Measurements from ENCODE around the gene DOK3.
A peak's percentile ranks its signal among the peaks of the same experiment; 100 is the strongest.

The DOK3 gene

DNA sequence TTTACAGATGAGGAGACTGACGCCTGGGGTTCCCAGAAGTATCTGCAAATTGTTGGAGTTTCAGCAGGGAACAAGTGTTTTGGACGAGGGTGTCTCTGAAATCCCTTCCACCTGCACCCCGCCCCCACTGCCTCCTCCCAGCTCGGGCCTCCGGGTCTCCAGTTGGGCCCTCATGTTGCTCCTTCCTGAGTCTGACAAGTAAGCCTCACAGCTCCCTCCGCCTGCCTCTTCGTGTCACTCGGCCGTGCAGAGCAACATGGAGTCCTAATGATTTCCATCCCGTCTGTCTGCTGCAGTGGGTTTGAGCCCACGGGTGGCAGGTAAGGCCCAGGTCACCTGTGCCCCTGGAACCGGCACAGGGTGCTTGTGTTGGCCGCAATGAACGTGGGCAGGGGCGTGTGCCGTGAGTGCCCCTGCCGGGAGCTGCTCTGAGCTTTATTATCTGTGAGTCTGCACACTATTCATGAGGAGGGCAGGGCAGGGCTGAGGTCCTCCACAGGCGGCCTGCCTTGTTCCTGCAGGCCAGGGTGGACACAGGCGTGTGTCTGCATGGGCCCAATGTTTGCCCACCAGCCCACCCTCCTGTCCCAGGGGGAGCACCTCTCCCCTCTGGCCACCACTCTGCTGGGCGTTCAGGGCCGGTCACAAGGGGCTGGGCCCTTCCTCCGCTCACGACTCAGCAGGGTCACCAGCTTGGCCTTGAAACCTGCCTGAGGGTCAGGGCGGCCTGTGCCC is 6.1 kb downstream of the DOK3 start:
- H3K4me3 ChIP-seq (ENCODE audit: low read length), result no peak overlapping the region
- TF ChIP-seq, protein P1, sequence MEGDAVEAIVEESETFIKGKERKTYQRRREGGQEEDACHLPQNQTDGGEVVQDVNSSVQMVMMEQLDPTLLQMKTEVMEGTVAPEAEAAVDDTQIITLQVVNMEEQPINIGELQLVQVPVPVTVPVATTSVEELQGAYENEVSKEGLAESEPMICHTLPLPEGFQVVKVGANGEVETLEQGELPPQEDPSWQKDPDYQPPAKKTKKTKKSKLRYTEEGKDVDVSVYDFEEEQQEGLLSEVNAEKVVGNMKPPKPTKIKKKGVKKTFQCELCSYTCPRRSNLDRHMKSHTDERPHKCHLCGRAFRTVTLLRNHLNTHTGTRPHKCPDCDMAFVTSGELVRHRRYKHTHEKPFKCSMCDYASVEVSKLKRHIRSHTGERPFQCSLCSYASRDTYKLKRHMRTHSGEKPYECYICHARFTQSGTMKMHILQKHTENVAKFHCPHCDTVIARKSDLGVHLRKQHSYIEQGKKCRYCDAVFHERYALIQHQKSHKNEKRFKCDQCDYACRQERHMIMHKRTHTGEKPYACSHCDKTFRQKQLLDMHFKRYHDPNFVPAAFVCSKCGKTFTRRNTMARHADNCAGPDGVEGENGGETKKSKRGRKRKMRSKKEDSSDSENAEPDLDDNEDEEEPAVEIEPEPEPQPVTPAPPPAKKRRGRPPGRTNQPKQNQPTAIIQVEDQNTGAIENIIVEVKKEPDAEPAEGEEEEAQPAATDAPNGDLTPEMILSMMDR (conservative IDR thresholded peaks at IDR 0.05; ENCODE audit: low read length), result no peak
- DNase-seq (ENCODE audit: low read depth), result no peak

DNA sequence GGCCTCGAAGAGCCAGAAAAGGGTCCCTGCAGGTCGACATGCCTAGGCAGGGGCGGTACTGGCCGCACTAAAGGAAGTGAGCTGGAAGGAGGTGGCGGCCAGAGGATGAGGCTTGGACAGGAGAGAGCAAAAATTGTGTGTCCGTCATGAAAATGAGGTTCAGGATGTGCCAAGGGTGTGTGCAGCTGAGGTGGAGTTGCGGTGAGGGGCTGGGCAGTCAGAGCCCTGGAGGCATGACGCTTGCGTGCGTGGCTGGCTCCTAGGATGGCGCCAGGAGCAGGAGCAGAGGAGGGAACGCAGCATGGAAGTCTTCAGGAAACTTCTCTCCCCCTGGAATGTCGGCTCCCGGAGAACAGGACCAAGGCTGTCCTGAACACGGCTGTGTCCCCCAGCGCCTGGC is 6.7 kb downstream of the DOK3 start:
- TF ChIP-seq, protein P1 (conservative IDR thresholded peaks at IDR 0.05; ENCODE audit: low read length), result no peak
- DNase-seq (ENCODE audit: low read depth), result no peak
- H3K4me3 ChIP-seq (ENCODE audit: low read length), result no peak overlapping the region

DNA sequence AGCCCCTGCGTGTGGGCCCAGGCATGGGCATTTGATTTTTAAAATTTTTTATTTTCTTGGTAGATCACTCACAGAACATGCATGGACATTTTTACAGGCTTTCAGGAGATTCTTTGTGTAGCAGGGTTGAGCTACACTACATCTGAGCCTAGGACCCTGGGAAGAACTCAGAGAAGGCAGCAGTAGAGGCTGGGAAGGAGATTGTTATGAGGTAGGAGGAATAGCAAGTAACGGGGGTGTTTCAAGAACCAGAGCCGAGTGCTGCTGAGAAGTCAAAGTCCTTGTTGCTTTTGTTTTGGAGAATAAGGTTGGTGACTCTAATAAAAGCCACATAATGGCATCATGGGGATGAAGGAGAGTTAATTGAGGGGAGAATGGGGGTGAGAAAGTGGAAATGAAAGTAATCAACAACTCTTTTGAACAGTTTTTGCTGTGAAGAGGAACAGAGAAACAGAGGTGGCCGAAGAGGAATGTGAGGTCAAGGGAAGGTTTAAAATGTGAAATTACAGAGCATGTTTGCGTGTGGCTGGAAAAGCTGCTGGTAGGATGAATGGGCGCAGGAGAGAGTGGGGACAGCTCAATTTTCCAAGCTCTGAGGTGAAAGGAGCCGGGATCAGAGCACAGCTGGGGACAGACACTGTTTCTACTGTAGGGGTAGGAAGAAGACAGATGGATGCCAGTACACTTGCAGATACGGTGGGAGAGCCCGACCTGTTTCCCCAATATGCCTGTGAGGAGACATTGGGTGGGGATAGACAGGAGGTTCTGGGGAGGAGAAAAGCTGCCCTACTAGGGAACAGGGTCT is 7.5 kb downstream of the DOK3 start:
- TF ChIP-seq, protein P1 (conservative IDR thresholded peaks at IDR 0.05; ENCODE audit: low read length), result no peak
- no peak overlapping the region for H3K4me3 ChIP-seq (ENCODE audit: low read length)
- DNase-seq (ENCODE audit: low read depth), result no peak

DNA sequence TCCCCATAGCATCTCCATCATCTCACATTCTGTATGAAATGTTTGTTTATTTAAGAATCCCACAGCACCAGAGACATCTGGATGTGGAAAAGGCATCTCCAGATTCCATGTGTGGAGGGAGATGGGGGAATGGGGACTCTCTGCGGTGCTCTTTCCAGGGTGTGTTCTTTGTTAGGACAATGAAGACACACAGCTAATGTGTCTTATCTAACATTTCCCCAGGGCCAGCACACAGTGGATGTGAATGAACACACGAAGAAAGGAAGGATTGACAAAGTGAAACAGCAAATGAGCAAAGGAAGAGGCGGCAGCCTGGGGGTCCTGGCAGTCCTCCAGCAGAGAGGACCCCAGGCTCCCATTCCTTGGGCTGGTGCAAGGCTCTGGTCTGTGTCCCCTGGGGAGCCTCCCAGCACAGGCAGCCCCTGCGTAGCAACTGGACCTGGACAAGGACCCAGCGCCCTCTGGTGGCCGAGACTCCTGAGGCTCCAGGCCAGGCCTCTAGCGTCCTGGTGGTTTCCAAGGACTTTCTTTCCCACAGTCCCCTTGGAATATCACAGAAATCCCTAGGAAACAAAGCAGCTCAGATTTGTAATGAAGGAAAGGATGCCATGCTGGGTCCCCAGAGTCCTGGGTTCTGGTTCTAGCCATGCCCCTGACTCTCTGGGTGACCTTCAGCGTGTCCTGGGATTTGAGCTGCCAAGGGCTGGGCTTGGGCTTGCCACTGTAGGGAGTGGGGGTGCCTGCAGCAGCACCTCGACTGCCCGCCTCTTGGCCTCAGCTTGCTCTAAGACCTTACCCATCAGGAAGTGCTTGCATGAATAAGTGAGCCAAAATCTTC is 8.7 kb downstream of the DOK3 start:
- no peak overlapping the region for H3K4me3 ChIP-seq (ENCODE audit: low read length)
- DNase-seq (ENCODE audit: low read depth), result peak; percentile 80
- TF ChIP-seq, protein P1 (conservative IDR thresholded peaks at IDR 0.05; ENCODE audit: low read length), result peak; percentile 94

DNA sequence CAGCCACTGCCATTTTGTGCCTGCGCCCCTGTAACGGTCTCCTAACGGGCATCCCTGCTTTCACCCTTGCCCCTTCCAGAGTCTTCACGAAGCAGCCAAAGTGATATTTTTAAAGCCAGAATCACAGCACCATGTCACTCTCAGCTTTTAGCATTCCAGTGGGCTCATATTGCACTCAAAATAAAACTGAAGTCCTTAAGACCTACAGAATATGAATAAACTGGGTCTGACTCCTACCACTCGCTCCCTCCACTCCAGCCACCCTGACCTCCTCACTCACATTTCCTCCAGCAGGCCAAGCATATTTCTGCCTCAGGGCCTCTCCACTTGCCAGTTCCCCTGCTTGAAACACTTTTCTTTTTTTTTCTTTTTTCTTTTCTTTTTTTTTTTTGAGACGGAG is 9.8 kb downstream of the DOK3 start:
- DNase-seq (ENCODE audit: low read depth), result no peak
- no peak overlapping the region for H3K4me3 ChIP-seq (ENCODE audit: low read length)
- TF ChIP-seq, protein P1 (conservative IDR thresholded peaks at IDR 0.05; ENCODE audit: low read length), result no peak

DNA sequence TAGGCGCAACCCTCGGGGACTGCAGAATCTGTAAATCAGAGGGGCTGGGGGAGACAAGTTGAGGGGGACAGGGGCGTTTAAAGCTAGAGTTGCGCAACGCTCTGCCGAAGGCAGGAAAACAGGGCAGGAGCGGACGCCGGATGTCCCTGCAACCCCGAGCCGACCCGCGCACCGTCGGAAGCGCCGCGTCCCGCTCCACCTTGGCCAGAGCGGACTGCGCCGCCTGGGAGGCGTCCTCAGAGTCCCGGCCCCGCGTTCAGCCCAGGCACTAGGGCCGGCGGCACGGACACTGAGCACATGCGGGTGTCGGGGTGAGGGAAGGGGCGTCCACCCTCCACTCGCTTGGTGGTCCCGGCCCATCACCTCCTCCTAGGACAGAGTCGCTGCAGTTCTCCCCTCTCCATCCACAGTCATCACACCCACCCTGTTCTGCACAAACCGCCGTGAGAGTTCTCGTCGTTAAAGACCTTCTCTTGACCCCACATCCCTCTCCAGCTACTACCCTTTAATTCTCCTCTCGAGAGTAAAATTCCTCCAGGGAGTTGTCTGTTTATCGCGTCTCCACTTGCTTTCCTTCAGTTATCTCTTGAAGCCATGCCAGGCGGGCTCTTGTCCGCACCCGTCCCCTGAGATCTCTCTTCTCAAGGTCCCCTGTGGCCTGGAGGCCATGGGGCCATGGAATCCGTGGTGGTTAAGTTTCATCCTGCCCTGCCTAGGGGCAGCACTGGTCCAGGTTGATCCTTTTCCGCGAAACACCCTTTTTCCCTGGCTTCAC is 11.4 kb downstream of the DOK3 start:
- DNase-seq (ENCODE audit: low read depth), result no peak
- H3K4me3 ChIP-seq (ENCODE audit: low read length), result peak overlapping the region; percentile 69
- TF ChIP-seq, protein P1 (conservative IDR thresholded peaks at IDR 0.05; ENCODE audit: low read length), result no peak
